Urinary bladder (tissue), 4 donors: ENCODE results near the gene MCOLN3. TPM values are rescaled to one million over a fixed set of nuclear protein-coding genes. Genes with fewer than 3 reads are reported as not detected.

Experiments
- DNase-seq: peaks from one replicate; pipeline ENCODE4 v3.0.0-alpha.2; 2015; ENCODE audit errors: extremely low spot score
- H3K27ac ChIP-seq: one replicate; pipeline ENCODE4 v1.5.1; 2013; ENCODE audit warnings: low read depth, mild to moderate bottlenecking, moderate library complexity
- H3K36me3 ChIP-seq: one replicate; pipeline ENCODE4 v1.6.1; 2013; ENCODE audit warnings: mild to moderate bottlenecking, moderate library complexity; ENCODE audit not compliant: insufficient read depth
- H3K4me1 ChIP-seq: one replicate; pipeline ENCODE4 v1.6.1; 2013; ENCODE audit warnings: mild to moderate bottlenecking, moderate library complexity; ENCODE audit not compliant: insufficient read depth
- H3K4me3 ChIP-seq: one replicate; pipeline ENCODE4 v1.5.1; 2013; ENCODE audit warnings: low read depth, low read length
- WGBS: extraction: QIAGEN DNeasy Blood & Tissue Kit; methylation state at CpG from one replicate; pipeline ENCODE4 v1.1.7; 2013; 5-methylcytosine and 5-hydroxymethylcytosine counted together
- polyA plus RNA-seq: library from polyadenylated mRNA; stranded (reverse); fragments of 200-250 nt; gene quantifications from one replicate; pipeline ENCODE4 v1.2.3, GENCODE V29; 2013
- total RNA-seq: library from RNA; depleted of rRNA; stranded (reverse); fragments of >200 nt; gene quantifications from one replicate; pipeline ENCODE4 v1.2.3, GENCODE V29; 2014
- donor health status: healthy with polysubstance abuse.
- donor health status: healthy.

MCOLN3 gene
- total and polyA plus RNA-seq, 2 donors = 0.67 to 3.0 TPM

- WGBS = 25% methylated on average over 7 of the region's 7 CpGs
- Histone ChIP-seq H3K4me3 (peak overlapping the region; percentile 20), H3K4me1 (no peaks in the 10 kb centered on the region), H3K27ac (no peak overlapping the region), H3K36me3 (no peaks in the 10 kb centered on the region)
- no peak for DNase-seq
These were observed 14.2 kb upstream of the MCOLN3 start for GRCh38 chr1:85062425-85063026.

GRCh38 chr1:85061711-85062424, 13.6 kb upstream of the MCOLN3 start:
- peak; percentile 96 for DNase-seq
- no peaks in the 10 kb centered on the region for H3K4me1 ChIP-seq
- H3K27ac ChIP-seq = no peak overlapping the region
- H3K4me3 ChIP-seq = peak overlapping the region; percentile 33
- 3% methylated on average over 25 of the region's 25 CpGs for WGBS
- no peaks in the 10 kb centered on the region for H3K36me3 ChIP-seq

DNA sequence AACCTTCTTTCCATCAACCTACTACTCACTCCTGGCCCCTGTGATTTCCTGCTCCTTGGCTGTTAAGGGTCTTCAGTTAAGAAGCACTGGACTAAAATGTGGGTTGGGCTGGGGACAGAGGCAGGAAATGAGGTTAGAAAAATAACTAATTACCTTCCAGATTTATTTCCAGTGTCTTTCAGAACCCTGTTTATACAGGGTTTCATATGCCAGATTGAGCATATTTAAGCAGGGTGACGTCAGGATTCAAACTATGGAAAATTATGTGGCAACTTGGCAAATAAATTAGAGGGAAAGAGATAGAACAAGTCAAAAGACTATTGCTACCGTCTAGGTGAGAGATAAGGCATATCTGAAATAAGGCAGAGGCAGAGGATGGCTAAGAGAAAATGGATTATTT, 11.7 kb upstream of the MCOLN3 start:
- no peaks in the 10 kb centered on the region for H3K36me3 ChIP-seq
- WGBS = 66% methylated on average over 2 of the region's 2 CpGs
- no peak for DNase-seq
- no peak overlapping the region for H3K4me3 ChIP-seq
- no peak overlapping the region for H3K27ac ChIP-seq
- no peaks in the 10 kb centered on the region for H3K4me1 ChIP-seq

DNA sequence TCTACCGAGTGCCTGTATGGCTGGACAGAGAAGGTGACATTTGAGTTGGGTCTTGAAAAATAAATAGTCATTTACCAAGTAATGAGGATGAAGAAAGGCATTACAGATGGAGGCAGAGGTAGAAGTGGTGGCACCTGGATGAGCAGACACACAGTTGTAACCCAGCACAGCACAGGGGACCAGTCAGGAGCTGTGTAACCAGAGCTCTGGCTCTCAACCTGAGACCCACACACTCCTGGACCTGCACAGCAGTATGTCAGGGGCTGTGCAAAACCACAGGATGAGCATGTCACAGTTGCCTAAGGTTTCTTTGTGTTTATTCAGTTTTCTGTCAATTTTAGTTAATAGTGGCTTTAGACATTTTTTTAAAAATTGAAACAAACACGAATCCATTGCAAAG, 11.3 kb upstream of the MCOLN3 start:
- no peak overlapping the region for H3K4me3 ChIP-seq
- WGBS = 88% methylated on average over 2 of the region's 2 CpGs
- no peaks in the 10 kb centered on the region for H3K4me1 ChIP-seq
- H3K27ac ChIP-seq = no peak overlapping the region
- DNase-seq = no peak
- H3K36me3 ChIP-seq = no peaks in the 10 kb centered on the region

DNA sequence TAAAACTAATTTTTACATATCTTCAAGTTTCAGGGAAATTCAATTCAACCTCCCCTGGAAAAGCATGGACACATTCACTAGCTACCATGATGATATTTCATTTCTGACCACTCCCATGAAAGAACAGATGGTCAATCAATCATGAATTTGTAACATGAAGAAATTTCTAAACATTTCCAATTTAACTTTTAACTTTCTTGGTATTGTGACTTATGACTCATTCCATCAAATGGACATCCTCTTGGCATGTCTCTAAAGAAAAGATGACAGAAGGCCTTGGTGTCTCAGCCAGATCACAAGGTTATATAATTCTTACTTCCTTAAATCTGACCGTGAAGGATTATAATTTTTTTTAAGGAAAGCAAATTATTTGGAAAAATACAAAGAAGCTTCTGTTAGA, 10.5 kb upstream of the MCOLN3 start:
- H3K4me3 ChIP-seq = no peak overlapping the region
- no peaks in the 10 kb centered on the region for H3K4me1 ChIP-seq
- 73% methylated on average over 1 of the region's 1 CpG for WGBS
- H3K36me3 ChIP-seq = no peaks in the 10 kb centered on the region
- no peak overlapping the region for H3K27ac ChIP-seq
- DNase-seq = no peak

GRCh38 chr1:85058311-85058710, 10.0 kb upstream of the MCOLN3 start:
- Histone ChIP-seq H3K36me3 (no peaks in the 10 kb centered on the region), H3K4me3 (no peak overlapping the region), H3K4me1 (no peaks in the 10 kb centered on the region), H3K27ac (no peak overlapping the region)
- no peak for DNase-seq
- 61% methylated on average over 1 of the region's 1 CpG for WGBS

GRCh38 chr1:85054664-85055063, 6.4 kb upstream of the MCOLN3 start:
- DNase-seq = no peak
- H3K36me3 ChIP-seq = no peaks in the 10 kb centered on the region
- no peak overlapping the region for H3K27ac ChIP-seq
- 47% methylated on average over 4 of the region's 4 CpGs for WGBS
- no peaks in the 10 kb centered on the region for H3K4me1 ChIP-seq
- no peak overlapping the region for H3K4me3 ChIP-seq

DNA sequence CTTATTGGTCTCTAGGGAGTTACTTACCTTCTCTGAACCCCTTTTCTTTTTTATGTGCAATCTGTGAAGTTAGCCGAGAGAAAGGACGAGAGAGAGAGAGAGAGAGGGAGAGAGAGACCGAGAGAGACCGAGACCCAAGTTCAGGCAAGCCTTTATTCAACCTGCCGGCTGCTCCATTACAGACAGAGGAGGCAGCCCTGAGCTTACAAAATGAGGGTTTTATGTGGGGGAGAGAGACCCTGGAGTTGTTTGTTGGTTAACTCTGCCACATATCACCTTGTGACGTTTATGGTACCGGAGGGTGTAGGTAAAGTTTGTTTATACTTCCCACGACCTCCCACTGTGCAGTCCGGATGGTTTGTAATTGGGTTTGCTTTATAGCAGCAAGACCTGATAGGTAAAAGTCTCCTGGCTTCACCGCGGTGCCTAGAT, 1.5 kb upstream of the MCOLN3 start:
- no peak for DNase-seq
- WGBS = 20% methylated on average over 11 of the region's 11 CpGs
- no peak overlapping the region for H3K4me3 ChIP-seq
- H3K27ac ChIP-seq = no peak overlapping the region
- H3K4me1 ChIP-seq = peaks cover 1% of the 10 kb centered on the region
- H3K36me3 ChIP-seq = no peaks in the 10 kb centered on the region

DNA sequence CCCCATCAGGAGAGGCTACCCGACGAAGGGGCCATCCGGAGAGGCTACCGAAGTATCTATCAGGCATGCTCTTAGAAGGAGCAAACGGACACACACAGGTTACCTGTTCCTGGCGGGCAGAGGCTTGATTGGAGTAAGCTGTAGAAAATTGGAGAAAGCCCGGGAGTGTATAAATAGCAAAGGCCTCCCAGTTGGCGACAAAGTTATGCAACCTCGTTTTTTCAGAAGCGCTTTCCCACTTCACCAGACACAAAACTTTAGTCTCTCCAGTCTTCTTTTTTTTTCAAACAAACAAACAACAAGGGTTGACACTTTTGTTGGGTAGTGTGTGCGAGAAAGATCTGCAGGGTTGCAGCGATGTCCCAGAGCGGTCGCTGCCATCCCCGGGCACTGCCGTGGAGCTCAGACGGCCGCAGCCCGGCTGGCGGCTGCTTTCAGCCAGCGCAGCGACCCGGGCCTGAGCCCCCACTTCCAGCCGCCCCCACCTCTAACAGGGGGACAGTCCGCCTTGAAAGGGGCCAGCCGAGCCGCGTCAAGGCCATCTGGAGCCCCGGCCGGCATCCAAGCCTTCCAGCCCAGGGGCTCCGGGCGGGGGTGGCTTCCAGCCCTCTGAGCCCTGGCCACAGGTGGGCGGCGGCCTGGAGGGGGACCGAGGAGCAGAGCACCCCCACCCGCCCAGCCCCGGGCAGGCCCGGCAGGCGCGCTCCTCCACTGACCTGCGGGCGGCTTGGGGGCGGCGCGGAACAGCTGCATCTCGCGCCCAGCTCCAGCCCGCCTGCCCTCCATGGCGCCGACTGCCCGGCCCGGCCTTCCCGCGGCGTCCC, 616 bp downstream of the MCOLN3 start:
- Histone ChIP-seq H3K4me3 (peak overlapping the region; percentile 65), H3K36me3 (no peaks in the 10 kb centered on the region), H3K27ac (no peak overlapping the region), H3K4me1 (peaks cover 1% of the 10 kb centered on the region)
- WGBS = 5% methylated on average over 55 of the region's 55 CpGs
- no peak for DNase-seq

GRCh38 chr1:85047144-85047471, 1.2 kb downstream of the MCOLN3 start:
- peaks cover 1% of the 10 kb centered on the region for H3K4me1 ChIP-seq
- H3K27ac ChIP-seq = no peak overlapping the region
- 34% methylated on average over 12 of the region's 12 CpGs for WGBS
- H3K36me3 ChIP-seq = no peaks in the 10 kb centered on the region
- no peak for DNase-seq
- no peak overlapping the region for H3K4me3 ChIP-seq

- no peaks in the 10 kb centered on the region for H3K36me3 ChIP-seq
- H3K4me1 ChIP-seq = no peaks in the 10 kb centered on the region
- H3K27ac ChIP-seq = no peak overlapping the region
- no peak for DNase-seq
- H3K4me3 ChIP-seq = no peak overlapping the region
These were observed 5.9 kb downstream of the MCOLN3 start for GRCh38 chr1:85042413-85042812.

DNA sequence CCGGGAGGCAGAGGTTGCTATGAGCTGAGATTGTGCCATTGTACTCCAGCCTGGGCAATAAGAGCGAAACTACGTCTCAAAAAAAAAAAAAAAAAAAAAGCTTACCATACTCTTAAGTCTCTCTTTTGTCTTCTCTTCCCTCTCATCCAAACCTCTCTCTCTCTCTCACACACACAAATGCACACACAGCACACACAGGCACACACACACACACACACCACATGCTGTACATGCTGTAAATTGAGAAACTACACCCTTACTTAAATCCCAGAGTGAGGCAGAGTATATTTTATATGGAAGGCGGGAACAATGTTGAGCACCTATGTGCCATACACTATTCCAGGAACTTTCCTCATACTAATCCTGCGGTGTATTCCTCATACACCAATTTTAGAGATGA, 6.5 kb downstream of the MCOLN3 start:
- Histone ChIP-seq H3K36me3 (no peaks in the 10 kb centered on the region), H3K27ac (no peak overlapping the region), H3K4me3 (no peak overlapping the region), H3K4me1 (no peaks in the 10 kb centered on the region)
- WGBS = 90% methylated on average over 5 of the region's 5 CpGs
- no peak for DNase-seq

- no peak overlapping the region for H3K4me3 ChIP-seq
- DNase-seq = no peak
- 62% methylated on average over 2 of the region's 2 CpGs for WGBS
- H3K4me1 ChIP-seq = no peaks in the 10 kb centered on the region
- H3K36me3 ChIP-seq = no peaks in the 10 kb centered on the region
- H3K27ac ChIP-seq = no peak overlapping the region
These were observed 15.1 kb downstream of the MCOLN3 start for GRCh38 chr1:85033221-85033620.

DNA sequence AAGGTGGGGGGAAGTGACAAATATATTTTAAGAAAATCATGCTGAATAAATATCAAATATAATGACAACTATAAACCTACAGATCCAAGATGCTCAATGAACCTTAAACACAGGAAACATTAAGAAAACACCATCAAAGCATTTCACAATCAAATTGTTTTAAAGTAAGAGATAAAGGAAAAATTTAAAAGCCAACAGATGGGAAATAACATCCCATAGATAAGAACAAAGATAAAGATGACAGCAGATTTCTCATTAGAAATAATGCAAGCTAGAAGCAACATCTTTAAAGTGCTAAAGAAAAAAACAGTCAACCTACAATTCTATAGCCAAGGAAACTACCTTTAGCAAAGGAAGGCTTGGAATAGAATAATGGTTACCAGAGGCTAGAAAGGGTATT, 17.8 kb downstream of the MCOLN3 start:
- H3K27ac ChIP-seq = no peak overlapping the region
- no peaks in the 10 kb centered on the region for H3K4me1 ChIP-seq
- DNase-seq = no peak
- H3K36me3 ChIP-seq = no peaks in the 10 kb centered on the region
- no peak overlapping the region for H3K4me3 ChIP-seq
